Measurements from ENCODE around the gene ZNF281.
"Not testable (repeated sequence)": the region's sequence is repeated elsewhere in the genome, so short reads cannot be mapped to it uniquely, and the experiment has no call there.

DNA sequence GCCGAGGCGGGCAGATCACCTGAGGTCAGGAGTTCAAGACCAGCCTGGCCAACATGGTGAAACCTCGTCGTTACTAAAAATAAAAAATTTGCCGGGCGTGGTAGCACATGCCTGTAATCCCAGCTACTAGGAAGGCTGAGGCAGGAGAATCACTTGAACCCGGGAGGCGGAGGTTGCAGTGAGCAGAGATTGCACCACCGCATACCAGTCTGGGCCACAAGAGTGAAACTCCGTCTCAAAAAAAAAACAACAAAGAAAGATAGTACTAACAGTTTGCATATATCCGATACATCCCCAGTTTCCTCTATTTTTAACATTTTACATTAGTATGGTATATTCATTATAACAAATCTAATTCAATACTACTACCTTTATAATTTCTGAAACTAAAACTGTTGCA, 3.9 kb upstream of the ZNF281 start:
- TF ChIP-seq BCL11A (tag by site-specific recombination; IDR thresholded peaks at IDR 0.05; ENCODE audit: low read depth); ZFP3 (tag by site-specific recombination; IDR thresholded peaks at IDR 0.05; ENCODE audit: low read depth); ZNF274 (IDR thresholded peaks at IDR 0.05; ENCODE audit: low read length); ZNF274 (tag by site-specific recombination; IDR thresholded peaks at IDR 0.05; ENCODE audit: borderline replicate concordance); ZNF121 (tag by site-specific recombination; IDR thresholded peaks at IDR 0.05); SCRT1 (tag by site-specific recombination; IDR thresholded peaks at IDR 0.05; ENCODE audit: borderline replicate concordance); ZNF629 (tag by site-specific recombination; IDR thresholded peaks at IDR 0.05); ZNF350 (tag by site-specific recombination; IDR thresholded peaks at IDR 0.05); SP3 (tag by site-specific recombination; IDR thresholded peaks at IDR 0.05); ZNF560 (tag by site-specific recombination; IDR thresholded peaks at IDR 0.05; ENCODE audit: borderline replicate concordance); ZNF223 (tag by site-specific recombination; IDR thresholded peaks at IDR 0.05): not testable (repeated sequence)
- TF ChIP-seq, protein P1, sequence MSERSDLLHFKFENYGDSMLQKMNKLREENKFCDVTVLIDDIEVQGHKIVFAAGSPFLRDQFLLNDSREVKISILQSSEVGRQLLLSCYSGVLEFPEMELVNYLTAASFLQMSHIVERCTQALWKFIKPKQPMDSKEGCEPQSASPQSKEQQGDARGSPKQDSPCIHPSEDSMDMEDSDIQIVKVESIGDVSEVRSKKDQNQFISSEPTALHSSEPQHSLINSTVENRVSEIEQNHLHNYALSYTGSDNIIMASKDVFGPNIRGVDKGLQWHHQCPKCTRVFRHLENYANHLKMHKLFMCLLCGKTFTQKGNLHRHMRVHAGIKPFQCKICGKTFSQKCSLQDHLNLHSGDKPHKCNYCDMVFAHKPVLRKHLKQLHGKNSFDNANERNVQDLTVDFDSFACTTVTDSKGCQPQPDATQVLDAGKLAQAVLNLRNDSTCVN (tag by site-specific recombination; optimal IDR thresholded peaks at IDR 0.05): not testable (repeated sequence)
- TF ChIP-seq, protein P2, sequence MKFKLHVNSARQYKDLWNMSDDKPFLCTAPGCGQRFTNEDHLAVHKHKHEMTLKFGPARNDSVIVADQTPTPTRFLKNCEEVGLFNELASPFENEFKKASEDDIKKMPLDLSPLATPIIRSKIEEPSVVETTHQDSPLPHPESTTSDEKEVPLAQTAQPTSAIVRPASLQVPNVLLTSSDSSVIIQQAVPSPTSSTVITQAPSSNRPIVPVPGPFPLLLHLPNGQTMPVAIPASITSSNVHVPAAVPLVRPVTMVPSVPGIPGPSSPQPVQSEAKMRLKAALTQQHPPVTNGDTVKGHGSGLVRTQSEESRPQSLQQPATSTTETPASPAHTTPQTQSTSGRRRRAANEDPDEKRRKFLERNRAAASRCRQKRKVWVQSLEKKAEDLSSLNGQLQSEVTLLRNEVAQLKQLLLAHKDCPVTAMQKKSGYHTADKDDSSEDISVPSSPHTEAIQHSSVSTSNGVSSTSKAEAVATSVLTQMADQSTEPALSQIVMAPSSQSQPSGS (tag by site-specific recombination; IDR thresholded peaks at IDR 0.05; ENCODE audit: low read depth): not testable (repeated sequence)
- TF ChIP-seq, protein P3, sequence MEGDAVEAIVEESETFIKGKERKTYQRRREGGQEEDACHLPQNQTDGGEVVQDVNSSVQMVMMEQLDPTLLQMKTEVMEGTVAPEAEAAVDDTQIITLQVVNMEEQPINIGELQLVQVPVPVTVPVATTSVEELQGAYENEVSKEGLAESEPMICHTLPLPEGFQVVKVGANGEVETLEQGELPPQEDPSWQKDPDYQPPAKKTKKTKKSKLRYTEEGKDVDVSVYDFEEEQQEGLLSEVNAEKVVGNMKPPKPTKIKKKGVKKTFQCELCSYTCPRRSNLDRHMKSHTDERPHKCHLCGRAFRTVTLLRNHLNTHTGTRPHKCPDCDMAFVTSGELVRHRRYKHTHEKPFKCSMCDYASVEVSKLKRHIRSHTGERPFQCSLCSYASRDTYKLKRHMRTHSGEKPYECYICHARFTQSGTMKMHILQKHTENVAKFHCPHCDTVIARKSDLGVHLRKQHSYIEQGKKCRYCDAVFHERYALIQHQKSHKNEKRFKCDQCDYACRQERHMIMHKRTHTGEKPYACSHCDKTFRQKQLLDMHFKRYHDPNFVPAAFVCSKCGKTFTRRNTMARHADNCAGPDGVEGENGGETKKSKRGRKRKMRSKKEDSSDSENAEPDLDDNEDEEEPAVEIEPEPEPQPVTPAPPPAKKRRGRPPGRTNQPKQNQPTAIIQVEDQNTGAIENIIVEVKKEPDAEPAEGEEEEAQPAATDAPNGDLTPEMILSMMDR (tag by site-specific recombination; IDR thresholded peaks at IDR 0.05): not testable (repeated sequence)
